ENCODE measurements around the gene PLXNB1.

PLXNB1 gene

GRCh38 chr3:48395714-48396113, 34.2 kb downstream of the PLXNB1 start:
- Histone ChIP-seq H3K27me3 (ENCODE audit: insufficient read depth, low read length) (0 out of 2 replicates have a peak, but pooled peaks cover 4% of the 10 kb centered on the region), H3K4me2 (ENCODE audit: low read length) (no peak overlapping the region), H3K9ac (ENCODE audit: low read length) (no peak overlapping the region), H3K9me3 (ENCODE audit: low read length) (no peaks in the 10 kb centered on the region), H3F3A (ENCODE audit: insufficient read depth, low read length) (no peaks in the 10 kb centered on the region), H3K27ac (ENCODE audit: low read depth, low read length, poor library complexity, severe bottlenecking) (no peak overlapping the region), H3K79me2 (ENCODE audit: insufficient read depth, low read length) (no peaks in the 10 kb centered on the region), H3K4me1 (ENCODE audit: insufficient read depth, low read length, severe bottlenecking) (no peaks in the 10 kb centered on the region), H3K4me3 (ENCODE audit: low read depth, low read length, poor library complexity, severe bottlenecking) (no peak overlapping the region), H3K36me3 (ENCODE audit: insufficient read depth, low read length) (no peaks in the 10 kb centered on the region), H4K20me1 (ENCODE audit: insufficient read depth, low read length) (no peaks in the 10 kb centered on the region), H2AFZ (ENCODE audit: low read length) (no peak overlapping the region), H3K9me2 (ENCODE audit: low read depth, low read length) (no peaks in the 10 kb centered on the region)
- TF ChIP-seq EZH2 (IDR thresholded peaks at IDR 0.05; ENCODE audit: borderline replicate concordance, low read length) (no peak), CTCF (IDR thresholded peaks at IDR 0.05; ENCODE audit: low read length) (no peak)

GRCh38 chr3:48394391-48394790, 35.5 kb downstream of the PLXNB1 start:
- Histone ChIP-seq H3K79me2 (ENCODE audit: insufficient read depth, low read length) (no peaks in the 10 kb centered on the region), H3K4me2 (ENCODE audit: low read length) (no peak overlapping the region), H2AFZ (ENCODE audit: low read length) (no peak overlapping the region), H3K27me3 (ENCODE audit: insufficient read depth, low read length) (0 out of 2 replicates have a peak, but pooled peaks cover 3% of the 10 kb centered on the region), H3K27ac (ENCODE audit: low read depth, low read length, poor library complexity, severe bottlenecking) (no peak overlapping the region), H3F3A (ENCODE audit: insufficient read depth, low read length) (no peaks in the 10 kb centered on the region), H3K36me3 (ENCODE audit: insufficient read depth, low read length) (no peaks in the 10 kb centered on the region), H3K9me3 (ENCODE audit: low read length) (no peaks in the 10 kb centered on the region), H3K9me2 (ENCODE audit: low read depth, low read length) (no peaks in the 10 kb centered on the region), H4K20me1 (ENCODE audit: insufficient read depth, low read length) (no peaks in the 10 kb centered on the region), H3K9ac (ENCODE audit: low read length) (no peak overlapping the region), H3K4me3 (ENCODE audit: low read depth, low read length, poor library complexity, severe bottlenecking) (no peak overlapping the region), H3K4me1 (ENCODE audit: insufficient read depth, low read length, severe bottlenecking) (no peaks in the 10 kb centered on the region)
- TF ChIP-seq EZH2 (IDR thresholded peaks at IDR 0.05; ENCODE audit: borderline replicate concordance, low read length) (no peak), CTCF (IDR thresholded peaks at IDR 0.05; ENCODE audit: low read length) (no peak)

GRCh38 chr3:48388966-48389365, 40.9 kb downstream of the PLXNB1 start:
- Histone ChIP-seq H3K9me3 (ENCODE audit: low read length) (peaks cover 6% of the 10 kb centered on the region; the same call in 1 of the 2 replicates), H3K36me3 (ENCODE audit: insufficient read depth, low read length) (no peaks in the 10 kb centered on the region; the same call in 1 of the 2 replicates), H3K4me3 (ENCODE audit: low read depth, low read length, poor library complexity, severe bottlenecking) (no peak overlapping the region), H3K9me2 (ENCODE audit: low read depth, low read length) (no peaks in the 10 kb centered on the region), H3F3A (ENCODE audit: insufficient read depth, low read length) (no peaks in the 10 kb centered on the region), H3K79me2 (ENCODE audit: insufficient read depth, low read length) (no peaks in the 10 kb centered on the region), H3K4me2 (ENCODE audit: low read length) (no peak overlapping the region), H3K27ac (ENCODE audit: low read depth, low read length, poor library complexity, severe bottlenecking) (no peak overlapping the region), H3K4me1 (ENCODE audit: insufficient read depth, low read length, severe bottlenecking) (no peaks in the 10 kb centered on the region), H2AFZ (ENCODE audit: low read length) (no peak overlapping the region), H3K9ac (ENCODE audit: low read length) (no peak overlapping the region), H4K20me1 (ENCODE audit: insufficient read depth, low read length) (no peaks in the 10 kb centered on the region), H3K27me3 (ENCODE audit: insufficient read depth, low read length) (no peaks in the 10 kb centered on the region; the same call in 1 of the 2 replicates)
- no peak for TF ChIP-seq CTCF (IDR thresholded peaks at IDR 0.05; ENCODE audit: low read length)
- TF ChIP-seq EZH2 (IDR thresholded peaks at IDR 0.05; ENCODE audit: borderline replicate concordance, low read length) = no peak
